Kidney epithelial cell (primary cell): Measurements from ENCODE around the gene IRX2. TPM values are rescaled to one million over a fixed set of nuclear protein-coding genes. Genes with fewer than 3 reads are reported as not detected.

Experiments used
- DNase-seq: peaks from one replicate; pipeline ENCODE4 v3.0.0-alpha.2; 2010; ENCODE audit warnings: low read depth
- H3K27me3 ChIP-seq: 2 replicates; pipeline ENCODE4 v1.6.0; 2011; ENCODE audit warnings: low read length; ENCODE audit not compliant: control insufficient read depth, insufficient read depth
- H3K36me3 ChIP-seq: 2 replicates; pipeline ENCODE4 v1.5.1; 2011; ENCODE audit warnings: low read length; ENCODE audit not compliant: control insufficient read depth, insufficient read depth
- H3K4me3 ChIP-seq: 2 replicates; pipeline ENCODE4 v1.5.1; 2011; ENCODE audit warnings: low read depth, mild to moderate bottlenecking, control low read depth, low read length
- CTCF ChIP-seq: IDR thresholded peaks from 2 replicates; pipeline ENCODE4 v1.5.1; 2011; ENCODE audit warnings: mild to moderate bottlenecking, moderate library complexity, low read length, control low read depth, inconsistent platforms; ENCODE audit not compliant: insufficient read depth, poor library complexity, severe bottlenecking
- total RNA-seq: library from RNA; depleted of rRNA; stranded (reverse); fragments of >200 nt; gene quantifications from 2 replicates; pipeline ENCODE4 v1.2.3, GENCODE V29; 2015

Gene IRX2
- total RNA-seq, 1 donor from 2014 or later: 2.8 TPM

DNA sequence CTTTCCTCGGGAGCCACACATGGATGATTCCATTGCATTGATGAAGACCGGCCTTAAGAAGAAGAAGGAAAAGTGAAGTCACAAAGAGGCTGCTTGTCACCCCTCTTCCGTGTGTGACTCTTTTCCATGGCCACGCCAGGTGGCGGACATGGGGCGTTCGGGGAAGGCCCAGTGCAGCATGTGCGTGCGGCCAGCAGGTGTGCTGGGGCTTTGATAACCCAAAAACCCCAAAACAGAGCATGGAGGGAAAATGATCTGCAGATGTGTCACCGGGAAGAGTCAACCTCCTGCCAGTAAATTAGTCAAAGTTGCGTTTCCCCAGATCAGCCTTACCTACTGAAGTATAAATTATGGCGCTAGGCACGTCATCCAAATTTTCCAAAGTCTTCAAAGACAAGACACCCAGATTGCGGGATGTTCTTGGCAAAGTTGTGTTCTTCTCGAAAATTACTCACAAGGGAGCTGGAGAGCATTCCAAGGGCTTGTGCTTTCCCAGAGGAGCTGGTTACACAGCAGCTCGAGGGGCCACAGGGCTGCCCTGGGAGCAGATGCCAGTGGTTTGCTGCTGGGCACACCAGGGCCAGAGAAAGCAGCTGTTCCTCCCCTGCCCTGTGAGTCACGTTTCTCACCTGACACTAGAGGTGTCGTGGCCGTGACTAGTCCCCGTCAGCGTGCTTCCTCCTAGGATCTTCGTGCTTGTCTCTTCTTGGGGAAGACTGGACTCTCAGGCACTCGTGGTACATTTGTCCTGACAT, 53.9 kb downstream of the IRX2 start:
- DNase-seq: no peak
- Histone ChIP-seq H3K36me3 (no peaks in the 10 kb centered on the region), H3K27me3 (no peaks in the 10 kb centered on the region), H3K4me3 (no peak overlapping the region)
- no peak for TF ChIP-seq CTCF

DNA sequence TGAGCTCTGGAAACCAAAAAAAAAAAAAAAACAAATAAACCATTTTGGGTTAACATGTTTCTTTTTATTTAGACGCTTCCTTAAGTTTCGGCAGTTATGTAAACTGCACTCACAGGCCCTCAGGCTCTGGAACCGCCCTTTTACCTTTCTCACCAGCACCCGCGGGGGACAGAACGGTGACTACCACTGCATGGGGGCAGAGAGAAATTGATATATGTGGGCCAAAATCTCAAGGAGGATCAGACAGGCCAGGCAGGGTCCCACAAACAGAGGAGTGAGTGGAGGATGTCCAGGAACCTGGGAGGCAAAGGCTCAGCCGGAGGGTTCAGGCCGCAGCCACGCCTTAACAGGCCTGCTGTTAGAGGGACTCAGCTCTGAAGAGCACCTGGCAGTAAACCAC, 54.4 kb downstream of the IRX2 start:
- Histone ChIP-seq H3K27me3 (no peaks in the 10 kb centered on the region), H3K36me3 (no peaks in the 10 kb centered on the region), H3K4me3 (no peak overlapping the region)
- no peak for TF ChIP-seq CTCF
- DNase-seq: no peak
